SU-DHL-6 (cell line): ENCODE measurements around the gene PLLP.

Experiments
- H2AFZ ChIP-seq: fragments of 200-600 bp; sonication (generic); 2 replicates; pipeline ENCODE4 v1.6.1; 2014; ENCODE audit warnings: low read depth, mild to moderate bottlenecking, moderate library complexity, mixed read lengths, antibody characterized with exemption, low read length; ENCODE audit not compliant: severe bottlenecking
- H3F3A ChIP-seq: fragments of 200-600 bp; shearing (Covaris generic); 2 replicates; pipeline ENCODE4 v1.6.0; 2016; ENCODE audit warnings: antibody characterized with exemption, mild to moderate bottlenecking; ENCODE audit not compliant: insufficient read depth
- H3K27ac ChIP-seq: fragments of 200-600 bp; sonication (generic); 2 replicates; pipeline ENCODE4 v1.5.1; 2016; ENCODE audit warnings: low read depth, mild to moderate bottlenecking, low read length, moderate library complexity, mixed read lengths
- H3K27me3 ChIP-seq: fragments of 200-600 bp; sonication (generic), shearing (Covaris generic); 2 replicates; pipeline ENCODE4 v1.6.0; 2014; ENCODE audit warnings: mild to moderate bottlenecking, low read length
- H3K36me3 ChIP-seq: fragments of 200-600 bp; sonication (generic); 2 replicates; pipeline ENCODE4 v1.6.1; 2014; ENCODE audit warnings: mild to moderate bottlenecking, low read length, mixed read lengths
- H3K4me2 ChIP-seq: fragments of 300-600, 200-600 bp; shearing (Covaris generic), sonication (generic); 2 replicates; pipeline ENCODE4 v1.6.0; 2014; ENCODE audit warnings: low read length, low read depth, mild to moderate bottlenecking; ENCODE audit not compliant: poor library complexity, severe bottlenecking
- H3K4me3 ChIP-seq: fragments of 200-600 bp; sonication (generic); 2 replicates; pipeline ENCODE4 v1.5.1; 2014; ENCODE audit warnings: antibody characterized with exemption, low read length, mild to moderate bottlenecking, mixed read lengths; ENCODE audit not compliant: insufficient read depth, poor library complexity, severe bottlenecking
- H3K79me2 ChIP-seq: fragments of 200-600 bp; sonication (generic); 2 replicates; pipeline ENCODE4 v1.6.1; 2014; ENCODE audit warnings: mild to moderate bottlenecking, low read length, moderate library complexity; ENCODE audit not compliant: insufficient read depth
- H3K9ac ChIP-seq: fragments of 200-600 bp; sonication (generic); 2 replicates; pipeline ENCODE4 v1.7.0; 2014; ENCODE audit warnings: mild to moderate bottlenecking, low read length
- H3K9me2 ChIP-seq: fragments of 200-600 bp; sonication (generic); replicated peaks from 2 replicates; pipeline ENCODE4 v1.6.1; 2014; ENCODE audit warnings: low read length; ENCODE audit not compliant: insufficient read depth
- H3K9me3 ChIP-seq: fragments of 200-600 bp; sonication (generic); 2 replicates; pipeline ENCODE4 v1.6.1; 2014; ENCODE audit warnings: low read length, mixed read lengths; ENCODE audit not compliant: insufficient read depth
- H4K20me1 ChIP-seq: fragments of 200-600 bp; sonication (generic); 2 replicates; pipeline ENCODE4 v1.6.1; 2014; ENCODE audit warnings: low read depth, mild to moderate bottlenecking, antibody characterized with exemption, low read length, moderate library complexity, mixed read lengths
- CTCF ChIP-seq: fragments of 200-600 bp; sonication (generic); IDR thresholded peaks from one replicate; pipeline ENCODE4 v1.5.1; 2017; ENCODE audit warnings: antibody characterized with exemption, mild to moderate bottlenecking, low read length, moderate library complexity; ENCODE audit not compliant: insufficient read depth, poor library complexity, severe bottlenecking
- EZH2phosphoT487 ChIP-seq: fragments of 200-600 bp; sonication (generic), shearing (Covaris generic); conservative IDR thresholded peaks from 2 replicates; pipeline ENCODE4 v1.6.1; 2018; ENCODE audit warnings: mild to moderate bottlenecking, antibody characterized with exemption, low read length, moderate library complexity, mixed read lengths

PLLP gene

GRCh38 chr16:57319646-57320045, 35.2 kb upstream of the PLLP start:
- H3K36me3 ChIP-seq, result no peaks in the 10 kb centered on the region
- no peaks in the 10 kb centered on the region for H3F3A ChIP-seq
- H3K4me2 ChIP-seq, result no peak overlapping the region
- no peaks in the 10 kb centered on the region for H3K79me2 ChIP-seq
- H2AFZ ChIP-seq, result no peak overlapping the region
- no peaks in the 10 kb centered on the region for H4K20me1 ChIP-seq
- H3K27ac ChIP-seq, result no peak overlapping the region
- H3K9me2 ChIP-seq, result no peaks in the 10 kb centered on the region
- no peak for TF ChIP-seq EZH2phosphoT487
- H3K4me3 ChIP-seq, result no peak overlapping the region
- H3K9me3 ChIP-seq, result no peaks in the 10 kb centered on the region
- H3K9ac ChIP-seq, result no peak overlapping the region
- no peaks in the 10 kb centered on the region for H3K27me3 ChIP-seq

- no peaks in the 10 kb centered on the region for H3F3A ChIP-seq
- H3K9ac ChIP-seq, result no peak overlapping the region
- H3K27ac ChIP-seq, result no peak overlapping the region
- no peak overlapping the region for H3K4me2 ChIP-seq
- no peaks in the 10 kb centered on the region for H3K36me3 ChIP-seq
- no peaks in the 10 kb centered on the region for H3K9me2 ChIP-seq
- no peaks in the 10 kb centered on the region for H3K79me2 ChIP-seq
- no peak overlapping the region for H3K4me3 ChIP-seq
- no peaks in the 10 kb centered on the region for H3K9me3 ChIP-seq
- TF ChIP-seq CTCF (no peak), EZH2phosphoT487 (no peak)
- H4K20me1 ChIP-seq, result no peaks in the 10 kb centered on the region
- H2AFZ ChIP-seq, result no peak overlapping the region
- H3K27me3 ChIP-seq, result no peaks in the 10 kb centered on the region
Observed at GRCh38 chr16:57318240-57318970, 33.9 kb upstream of the PLLP start.

GRCh38 chr16:57316390-57317017, 32.0 kb upstream of the PLLP start:
- Histone ChIP-seq H3K36me3 (no peaks in the 10 kb centered on the region), H3K9ac (no peak overlapping the region), H3K27me3 (no peaks in the 10 kb centered on the region), H3K4me3 (no peak overlapping the region), H3K27ac (no peak overlapping the region), H3K79me2 (no peaks in the 10 kb centered on the region), H3F3A (no peaks in the 10 kb centered on the region), H3K4me2 (no peak overlapping the region), H4K20me1 (no peaks in the 10 kb centered on the region), H2AFZ (no peak overlapping the region), H3K9me2 (no peaks in the 10 kb centered on the region), H3K9me3 (no peaks in the 10 kb centered on the region)
- no peak for TF ChIP-seq EZH2phosphoT487
- no peak for TF ChIP-seq CTCF

- H2AFZ ChIP-seq, result no peak overlapping the region
- no peaks in the 10 kb centered on the region for H3K27me3 ChIP-seq
- no peak overlapping the region for H3K4me3 ChIP-seq
- H3K36me3 ChIP-seq, result no peaks in the 10 kb centered on the region
- H3K9me2 ChIP-seq, result no peaks in the 10 kb centered on the region
- no peaks in the 10 kb centered on the region for H3F3A ChIP-seq
- H3K27ac ChIP-seq, result no peak overlapping the region
- TF ChIP-seq EZH2phosphoT487 (no peak), CTCF (no peak)
- no peak overlapping the region for H3K9ac ChIP-seq
- no peaks in the 10 kb centered on the region for H3K79me2 ChIP-seq
- no peaks in the 10 kb centered on the region for H4K20me1 ChIP-seq
- no peaks in the 10 kb centered on the region for H3K9me3 ChIP-seq
- no peak overlapping the region for H3K4me2 ChIP-seq
Observed at GRCh38 chr16:57315416-57315815, 30.9 kb upstream of the PLLP start.
